Stimulated activated CD4-positive, alpha-beta T cell treated with anti-CD3 and anti-CD28 coated beads, Interleukin-15, amount 100 ng/mL, for 1 hour (primary cell): Measurements from ENCODE around the gene CCSER2.
"Not testable (repeated sequence)": the region's sequence is repeated elsewhere in the genome, so short reads cannot be mapped to it uniquely, and the experiment has no call there.

Source experiments
- DNase-seq, 2 donors: peaks; one replicate each; pipeline ENCODE4 v3.0.0-alpha.2; 2020; ENCODE audit warnings: low read depth in 1 of 2, low spot score in 1 of 2

CCSER2 gene

DNA sequence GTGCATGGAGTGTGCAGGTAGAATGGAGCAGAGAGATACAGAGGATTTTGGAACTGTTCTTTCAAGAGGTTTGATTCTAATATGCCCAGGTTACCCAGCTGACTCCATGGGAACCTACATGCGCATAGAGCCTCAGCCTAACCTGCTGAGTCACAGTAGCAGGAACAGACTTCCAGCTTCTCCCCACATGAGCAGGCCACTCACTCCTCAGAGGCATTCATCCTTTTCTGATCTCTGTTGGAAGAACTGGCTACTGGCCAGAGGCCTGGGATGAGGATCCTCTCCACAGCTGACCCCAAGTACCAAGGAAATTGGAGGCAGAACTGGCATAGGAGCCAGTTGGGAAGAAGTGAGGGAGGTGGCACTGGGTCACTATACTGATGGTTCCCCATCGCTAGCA, 17.9 kb upstream of the CCSER2 start:
- DNase-seq = no peak

DNA sequence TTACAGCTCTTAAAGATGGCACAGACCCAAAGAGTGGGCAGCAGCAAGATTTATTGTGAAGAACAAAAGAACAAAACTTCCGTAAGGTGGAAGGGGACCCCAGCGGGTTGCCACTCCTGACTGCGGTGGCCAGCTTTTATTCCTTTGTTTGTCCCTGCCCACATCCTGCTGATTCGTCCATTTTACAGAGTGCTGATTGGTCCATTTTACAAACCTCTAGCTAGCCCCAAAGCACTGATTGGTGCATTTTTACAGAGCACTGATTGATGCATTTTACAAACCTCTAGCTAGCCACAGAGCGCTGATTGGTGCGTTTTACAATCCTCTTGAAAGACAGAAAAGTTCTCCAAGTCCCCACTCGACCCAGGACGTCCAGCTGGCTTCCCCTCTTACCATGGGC, 16.8 kb upstream of the CCSER2 start:
- no peak for DNase-seq

DNA sequence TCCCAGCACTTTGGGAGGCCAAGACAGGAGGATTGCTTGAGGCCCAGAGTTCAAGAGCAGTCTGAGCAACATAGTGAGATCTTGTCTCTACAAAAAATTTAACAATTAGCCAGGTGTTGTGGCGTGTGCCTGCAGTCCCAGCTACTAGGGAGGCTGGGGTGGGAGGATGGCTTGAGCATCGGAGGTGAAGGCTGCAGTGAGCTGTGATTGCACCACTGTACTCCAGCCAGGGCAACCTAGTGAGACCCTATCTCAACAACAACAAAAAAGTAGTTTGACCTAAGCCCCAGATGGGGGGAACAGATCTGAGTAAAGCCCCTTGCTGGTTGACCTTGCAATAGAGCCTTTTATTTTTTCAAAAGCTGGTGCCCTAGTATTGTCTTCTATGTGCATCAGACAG, 15.6 kb upstream of the CCSER2 start:
- no peak for DNase-seq

DNA sequence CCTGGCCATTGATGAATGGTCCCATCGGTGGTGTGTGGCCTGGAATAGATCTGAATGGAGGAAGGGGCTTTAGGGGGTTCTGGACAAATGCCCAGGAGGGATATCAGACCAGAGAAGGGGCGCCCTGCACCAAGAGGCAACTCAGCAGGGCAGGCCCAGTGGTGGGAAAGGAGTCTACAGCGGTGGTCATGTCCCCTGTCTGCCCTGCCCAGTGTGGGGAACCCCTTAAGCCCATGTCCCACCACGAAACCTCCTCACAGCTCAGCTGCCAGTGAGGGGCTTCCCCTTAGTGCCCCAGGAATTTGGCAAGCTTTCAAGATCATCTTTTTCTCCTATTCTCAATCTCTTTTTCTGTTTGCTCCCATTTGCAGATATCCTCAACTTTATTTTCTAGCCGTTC, 14.1 kb upstream of the CCSER2 start:
- no peak for DNase-seq

DNA sequence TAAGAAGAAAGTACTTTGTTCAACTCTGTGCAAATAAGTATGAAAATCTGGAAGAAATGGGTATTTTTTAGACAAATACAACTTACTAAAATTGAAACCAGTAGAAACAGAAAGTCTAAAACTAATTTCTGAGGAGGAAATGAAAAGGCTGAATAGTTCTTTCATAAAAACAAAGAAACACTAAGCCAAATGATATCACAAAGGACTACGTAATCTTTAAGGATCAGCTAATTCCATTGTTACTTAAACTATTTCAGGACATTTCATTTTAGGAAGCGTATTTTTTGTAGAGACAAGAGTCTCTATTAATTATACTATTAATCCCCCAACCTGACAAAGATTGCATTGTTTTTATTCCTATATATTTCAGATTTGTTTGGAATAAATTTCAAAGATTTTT, 11.2 kb upstream of the CCSER2 start:
- no peak for DNase-seq

DNA sequence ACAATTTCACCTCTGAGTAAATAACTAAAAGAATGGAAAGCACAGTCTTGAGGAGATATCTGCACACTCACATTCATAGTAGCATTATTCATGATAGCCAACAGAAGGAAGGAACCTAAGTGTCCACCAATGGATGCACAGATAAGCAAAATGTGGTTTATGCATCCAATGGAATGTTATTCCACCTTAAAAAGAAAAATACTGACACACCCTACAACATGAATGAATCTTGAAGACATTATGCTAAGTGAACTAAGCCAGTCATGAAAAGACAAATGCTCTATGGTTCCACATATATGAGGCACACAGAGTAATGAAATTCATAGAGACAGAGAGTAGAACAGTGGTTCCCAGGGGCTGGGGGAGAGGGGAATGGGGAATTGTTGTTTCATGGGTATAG, 6.5 kb upstream of the CCSER2 start:
- no peak for DNase-seq

DNA sequence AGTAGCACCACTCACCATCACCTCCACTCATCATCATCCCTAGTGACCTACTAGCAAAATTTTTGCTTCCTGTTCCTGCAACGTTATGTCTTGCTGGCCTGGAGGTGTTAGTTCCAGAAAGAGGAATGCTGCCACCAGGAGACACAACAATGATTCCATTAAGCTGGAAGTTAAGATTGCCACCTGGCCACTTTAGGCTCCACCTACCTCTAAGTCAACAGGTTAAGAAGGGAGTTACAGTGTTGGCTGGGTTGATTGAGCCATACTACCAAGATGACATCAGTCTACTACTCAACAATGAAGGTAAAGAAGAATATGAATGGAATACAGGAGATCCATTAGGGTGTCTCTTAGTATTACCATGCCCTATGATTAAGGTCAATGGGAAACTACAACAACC, 4.8 kb upstream of the CCSER2 start:
- not testable (repeated sequence) for DNase-seq

DNA sequence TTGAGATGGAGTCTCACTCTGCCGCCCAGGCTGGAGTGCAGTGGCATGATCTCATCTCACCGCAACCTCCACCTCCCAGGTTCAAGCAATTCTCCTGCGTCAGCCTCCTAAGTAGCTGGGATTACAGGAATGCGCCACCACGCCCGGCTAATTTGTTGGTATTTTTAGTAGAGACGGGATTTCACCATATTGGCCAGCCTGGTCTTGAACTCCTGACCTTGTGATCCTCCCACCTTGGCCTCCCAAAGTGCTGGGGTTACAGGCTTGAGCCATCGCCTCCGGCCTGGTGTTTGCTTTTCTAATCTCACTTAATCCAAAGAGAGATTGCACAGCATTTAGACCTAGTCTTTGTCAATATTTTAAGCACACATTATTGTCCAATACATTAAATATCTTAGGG, 1.4 kb upstream of the CCSER2 start:
- DNase-seq = not testable (repeated sequence)

DNA sequence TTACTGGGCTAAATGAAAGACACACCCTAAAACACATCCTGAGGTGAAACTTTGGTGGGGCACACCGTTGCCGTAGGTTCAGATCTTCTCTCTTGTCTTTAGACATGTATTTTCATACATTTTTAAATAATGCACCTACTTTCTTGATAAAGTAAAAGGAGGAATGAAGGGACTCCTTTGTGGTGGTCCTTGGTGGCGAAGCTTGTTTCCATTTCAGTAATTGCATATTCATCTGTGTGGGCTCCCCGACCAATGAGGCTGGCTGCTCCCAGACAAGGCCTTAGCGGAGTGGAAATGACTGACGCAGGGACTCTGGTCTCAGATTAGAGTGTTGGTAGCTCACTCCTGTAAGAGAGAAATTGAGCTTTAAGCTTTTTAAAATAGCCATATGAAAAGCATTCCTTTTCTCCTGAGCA, 815 bp downstream of the CCSER2 start:
- DNase-seq = peak in 1 of 2 donors; percentile 28

DNA sequence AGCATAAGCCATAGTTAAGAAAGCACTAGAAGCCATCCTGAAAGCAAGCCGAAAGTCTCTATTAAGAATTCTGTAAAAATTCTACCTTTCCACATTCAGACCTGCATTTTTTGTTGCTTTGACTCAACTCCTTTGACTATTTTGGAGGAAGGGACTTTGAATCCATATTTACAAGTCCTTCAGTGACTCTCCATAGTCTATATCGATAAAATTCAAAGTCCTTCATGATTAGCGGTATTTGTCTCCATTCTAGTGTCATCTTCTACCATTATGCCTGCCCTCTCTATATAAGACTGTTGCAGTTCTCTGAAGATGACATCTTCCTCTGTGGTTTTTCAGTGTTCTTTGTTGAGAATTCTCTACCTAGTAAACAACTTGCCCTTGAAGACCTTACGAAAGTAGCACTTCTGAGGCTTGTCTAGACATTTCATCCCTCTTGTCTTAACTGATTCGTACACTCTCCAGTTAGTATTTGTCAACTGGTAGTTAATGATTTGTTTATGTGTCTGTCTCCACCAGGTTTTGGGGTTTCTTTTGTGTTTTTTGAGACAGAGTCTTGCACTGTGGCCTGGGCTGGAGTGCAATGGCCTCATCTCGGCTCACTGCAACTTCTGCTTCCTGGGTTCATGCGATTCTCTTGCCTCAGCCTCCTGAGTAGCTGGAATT, 1.7 kb downstream of the CCSER2 start:
- DNase-seq = no peak

DNA sequence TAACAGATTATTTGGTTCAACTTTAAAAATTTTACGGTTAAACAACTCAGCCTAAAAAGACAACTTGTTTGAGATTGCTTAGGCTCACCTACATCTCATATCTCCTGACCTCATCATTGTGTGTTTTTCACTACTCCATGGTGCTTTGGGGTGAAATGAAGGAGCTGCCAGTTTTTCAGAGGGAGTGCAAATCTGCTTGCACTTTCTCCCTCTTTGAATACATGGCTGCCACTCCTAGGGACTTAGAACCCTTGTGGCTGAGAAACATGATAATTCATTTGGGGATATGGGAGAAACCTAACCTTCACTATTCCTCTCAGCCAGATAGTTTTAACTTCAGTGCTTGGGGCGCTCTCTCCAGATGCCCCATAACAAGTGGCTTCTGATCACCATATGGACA, 2.7 kb downstream of the CCSER2 start:
- DNase-seq = no peak

DNA sequence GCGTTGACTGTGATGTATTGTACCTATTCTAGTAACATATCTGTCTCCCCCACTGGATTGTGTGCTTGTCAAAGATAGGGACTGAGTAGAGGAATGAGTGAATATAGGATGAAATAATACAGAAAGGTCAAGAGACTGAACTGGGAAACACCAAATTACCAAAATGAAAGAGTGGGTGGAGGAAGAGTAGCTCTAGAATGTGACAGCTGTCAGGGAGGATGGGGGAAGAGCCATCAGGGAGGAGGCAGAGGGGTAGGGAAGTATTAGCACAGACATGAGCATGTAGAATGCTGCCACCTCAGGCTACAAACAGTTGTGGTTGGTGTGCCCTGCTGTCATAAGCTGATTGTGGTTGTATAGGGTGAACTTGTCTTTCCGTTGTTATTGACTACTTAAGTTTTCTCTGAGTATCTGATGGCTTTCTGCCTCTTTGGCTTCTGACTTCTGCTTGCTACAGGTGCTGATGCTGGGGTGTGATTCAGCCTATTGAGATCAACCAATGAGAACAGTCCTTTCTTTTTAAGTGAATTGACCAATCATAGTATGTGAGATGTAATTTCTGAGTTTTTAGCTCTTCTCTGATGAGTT, 5.6 kb downstream of the CCSER2 start:
- peak in 1 of 2 donors; percentile 44 for DNase-seq

DNA sequence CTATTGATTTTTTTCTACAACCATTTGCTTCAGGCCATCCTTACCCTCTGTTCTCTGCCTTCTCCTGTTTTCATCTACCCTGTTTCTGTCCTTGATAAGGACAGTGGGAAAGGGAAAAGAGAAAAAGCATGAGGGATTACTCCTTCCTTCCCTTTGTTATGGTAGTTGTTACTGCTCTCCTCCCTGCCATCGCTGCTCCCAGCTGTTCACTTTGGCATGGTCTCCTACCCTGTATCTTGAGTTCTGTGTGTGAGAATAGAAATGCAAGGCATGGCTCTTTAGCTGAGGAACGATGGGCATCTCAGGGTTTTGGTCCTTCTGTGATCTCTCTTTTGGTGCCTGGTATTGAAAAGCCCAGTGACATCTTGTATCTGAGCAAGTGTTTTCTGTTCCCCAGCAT, 6.4 kb downstream of the CCSER2 start:
- DNase-seq = no peak

DNA sequence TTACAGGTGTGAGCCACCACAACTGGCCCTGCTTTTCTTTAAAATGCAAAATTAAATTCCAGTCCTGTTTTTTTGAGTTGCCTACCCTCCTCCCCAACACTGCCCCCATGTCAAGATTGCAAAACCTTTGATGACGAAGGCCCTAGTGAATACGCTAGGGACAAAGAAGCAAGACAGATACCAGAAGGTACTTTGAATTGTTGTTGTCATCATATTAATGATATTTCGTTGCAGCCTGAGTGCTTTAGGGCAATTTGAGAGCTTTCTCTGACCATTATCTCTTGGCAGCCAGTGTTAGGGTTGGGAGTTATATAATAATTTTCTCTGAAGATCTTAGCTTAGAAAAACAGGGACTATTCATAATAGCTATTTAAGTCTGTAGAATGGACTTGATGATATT, 7.1 kb downstream of the CCSER2 start:
- no peak for DNase-seq

DNA sequence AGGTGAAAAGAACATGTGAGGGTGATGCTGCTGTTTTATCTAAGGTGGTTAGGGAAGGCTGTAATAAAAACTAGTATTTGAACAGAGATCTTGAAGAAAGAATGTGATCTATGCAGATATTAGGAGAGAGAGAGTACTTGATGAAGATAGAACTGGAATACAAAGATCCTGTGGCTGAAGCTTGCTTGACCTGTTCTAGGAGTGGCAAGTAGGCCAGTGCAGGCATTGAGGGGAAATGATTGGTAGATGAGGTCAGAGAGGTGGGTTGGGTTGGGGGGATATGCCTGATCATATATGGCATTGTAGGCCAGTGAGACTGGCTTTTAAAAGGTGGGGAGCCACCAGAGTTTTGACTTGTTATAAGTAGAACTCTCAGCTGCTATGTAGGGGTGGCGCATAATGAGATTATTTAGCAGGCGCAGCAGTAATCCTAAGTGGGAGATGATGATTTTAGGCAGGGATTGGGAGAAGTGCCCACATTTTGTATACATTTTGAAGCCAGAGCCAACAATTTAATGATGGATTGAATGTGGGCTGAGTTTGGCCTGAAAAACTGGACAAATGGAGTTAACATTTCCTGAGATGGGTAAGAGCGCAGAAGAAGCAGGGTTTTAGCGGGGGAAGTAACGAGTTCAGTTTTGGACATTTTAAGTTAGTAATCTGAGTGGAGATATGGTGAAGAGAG, 8.2 kb downstream of the CCSER2 start:
- no peak for DNase-seq

DNA sequence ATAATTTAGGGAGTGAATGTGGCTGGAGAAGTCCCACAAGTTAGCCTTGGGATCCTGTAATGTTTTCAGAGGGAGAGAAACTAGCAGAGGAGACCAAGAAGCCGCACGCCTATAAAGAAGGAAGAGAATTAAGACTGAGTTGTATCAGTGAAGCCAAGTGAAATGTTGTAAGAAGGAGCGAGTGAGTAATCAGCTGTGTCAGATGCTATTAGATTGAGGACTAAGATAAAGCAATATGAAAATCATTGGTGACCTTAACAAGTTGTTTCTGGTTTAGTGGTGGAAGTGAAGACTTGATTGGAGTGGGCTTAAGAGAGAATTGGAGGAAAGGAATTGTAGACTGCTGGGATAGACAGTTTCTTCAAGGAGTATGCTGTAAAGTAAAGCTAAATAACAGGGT, 8.8 kb downstream of the CCSER2 start:
- no peak for DNase-seq

DNA sequence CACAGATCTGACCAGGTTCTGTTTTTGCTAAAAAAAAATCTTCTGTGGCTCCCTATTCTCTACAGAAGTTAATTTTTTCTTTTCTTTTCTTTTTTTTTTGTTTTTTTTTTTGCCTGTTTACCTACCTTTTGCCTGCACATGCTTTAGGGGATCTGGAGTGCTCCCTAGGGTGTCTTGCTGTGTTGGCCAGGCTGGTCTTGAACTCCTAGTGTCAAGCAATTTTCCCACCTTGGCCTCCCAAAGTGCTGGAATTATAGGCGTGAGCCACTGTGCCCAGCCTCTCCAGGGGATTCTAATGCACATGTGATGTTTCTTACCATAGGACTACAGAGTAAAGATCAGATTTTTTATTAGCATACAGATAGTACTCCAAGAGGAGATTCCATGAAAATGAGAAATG, 10.6 kb downstream of the CCSER2 start:
- no peak for DNase-seq

DNA sequence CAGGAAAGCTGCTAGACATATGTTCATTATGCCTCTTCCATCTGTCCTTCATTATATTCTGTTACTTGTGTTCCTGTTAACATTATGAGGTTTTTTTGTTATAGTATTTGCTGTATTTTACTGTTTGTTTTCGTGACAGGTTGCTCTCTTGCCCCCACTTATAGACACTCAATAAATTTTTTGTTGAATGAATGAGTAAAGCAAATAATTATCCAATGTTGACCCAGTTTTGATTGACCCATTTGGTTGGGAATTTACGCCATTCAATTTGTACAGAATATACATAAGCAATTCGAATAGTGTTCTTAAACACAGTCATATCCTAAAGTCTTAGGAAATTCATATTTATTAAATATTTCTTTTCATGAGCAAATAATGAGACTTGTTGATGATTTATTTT, 11.8 kb downstream of the CCSER2 start:
- no peak for DNase-seq

DNA sequence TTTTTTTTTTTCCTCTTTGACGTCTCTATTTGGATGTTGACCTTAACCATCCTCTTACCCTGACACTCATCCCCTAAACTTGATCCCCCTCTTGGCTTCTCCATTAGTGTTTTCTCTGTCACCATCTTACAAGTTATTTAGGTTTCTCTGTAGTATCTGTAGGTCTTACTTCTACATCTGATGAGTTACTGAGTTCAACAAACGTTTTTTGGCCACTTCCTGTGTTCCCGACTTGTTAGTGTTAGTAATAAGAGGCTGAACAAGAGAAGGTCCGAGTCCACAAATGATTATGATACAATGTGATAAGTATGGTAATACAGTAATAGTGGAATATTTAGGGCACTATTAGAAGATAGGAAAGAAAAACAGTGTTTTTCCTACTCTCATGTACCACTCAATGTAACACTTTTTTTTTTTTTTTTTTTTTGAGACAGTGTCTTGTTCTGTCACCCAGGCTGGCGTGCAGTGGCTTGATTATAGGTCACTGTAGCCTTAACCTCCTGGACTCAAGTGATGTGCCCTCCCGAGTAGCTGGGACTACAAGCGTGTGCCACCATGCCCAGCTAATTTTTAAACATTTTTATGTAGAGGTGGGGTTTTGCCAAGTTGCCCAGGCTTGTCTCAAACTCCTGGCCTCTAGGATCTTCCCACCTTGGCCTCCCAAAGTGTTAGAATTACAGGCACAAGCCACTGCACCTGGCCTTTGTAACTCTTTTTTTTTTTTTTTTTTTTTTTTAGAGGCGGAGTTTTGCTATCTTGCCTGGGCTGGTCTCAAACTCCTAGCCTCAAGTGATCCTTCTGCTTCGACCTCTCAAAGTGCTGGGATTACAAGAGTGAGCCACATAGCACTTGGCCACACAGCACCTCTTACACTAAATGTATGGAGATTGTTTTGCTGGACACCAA, 12.5 kb downstream of the CCSER2 start:
- DNase-seq = no peak

DNA sequence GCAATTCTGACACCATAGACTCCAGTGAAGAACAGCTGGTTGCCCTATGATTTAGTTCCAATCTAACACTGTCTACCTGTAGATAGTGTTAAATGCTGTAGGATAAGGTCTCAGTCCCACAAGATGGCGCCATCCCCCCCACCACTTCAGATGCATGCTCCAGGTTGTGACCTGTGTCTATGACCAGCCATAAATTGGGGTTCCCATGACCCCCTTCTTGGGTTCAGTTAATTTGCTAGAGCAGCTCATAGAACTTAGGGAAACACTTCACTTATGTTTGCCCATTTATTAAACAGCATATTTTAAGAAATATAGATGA, 13.1 kb downstream of the CCSER2 start:
- DNase-seq = no peak

DNA sequence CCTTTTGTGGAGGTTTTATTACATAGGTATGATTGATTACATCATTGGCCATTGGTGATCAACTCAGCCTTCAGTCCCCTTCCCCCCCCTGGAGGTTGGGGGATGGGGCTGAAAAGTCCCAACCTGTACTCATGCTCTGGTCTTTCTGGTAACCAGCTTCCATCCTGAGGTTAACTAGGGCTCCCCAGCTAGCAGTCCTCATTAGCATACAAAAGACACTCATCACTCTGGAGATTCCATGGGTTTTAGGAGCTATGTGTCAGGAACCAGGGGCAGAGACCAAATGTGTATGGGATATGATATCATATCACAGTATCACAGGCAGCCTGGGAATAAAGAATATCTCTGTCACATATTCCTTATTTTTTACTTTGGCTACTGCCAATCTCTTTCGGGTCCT, 13.6 kb downstream of the CCSER2 start:
- no peak for DNase-seq

DNA sequence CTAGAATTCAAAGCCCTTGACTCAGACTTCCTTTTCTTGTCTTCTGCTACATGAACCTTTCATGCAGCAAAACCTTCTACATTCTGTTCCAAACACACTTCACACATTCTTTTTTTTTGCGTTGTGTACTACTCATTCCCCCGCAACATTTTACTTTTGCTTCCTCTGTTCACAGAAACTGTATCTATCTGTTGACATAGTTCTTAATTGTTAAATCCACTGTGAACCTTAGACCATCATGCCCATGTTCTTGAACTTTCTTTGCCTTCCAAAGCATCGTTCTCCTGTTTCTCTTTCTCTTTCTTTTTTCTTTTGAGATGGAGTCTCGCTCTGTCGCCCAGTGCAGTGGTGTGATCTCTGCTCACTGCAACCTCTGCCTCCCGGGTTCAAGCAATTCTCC, 14.2 kb downstream of the CCSER2 start:
- no peak for DNase-seq
